Measurements from ENCODE around the gene HCST. TPM values are rescaled to one million over a fixed set of nuclear protein-coding genes. Genes with fewer than 3 reads are reported as not detected.
A peak's percentile ranks its signal among the peaks of the same experiment; 100 is the strongest.

Gene HCST
- total and polyA plus RNA-seq, 2 of the 13 experiments (the other 11 are each of a cell fraction or from before 2014, with no cell fraction given): 0.24 to 1.2 TPM

- peak; percentile 59; the same call in 1 of the 2 replicates for TF ChIP-seq PAWR (CRISPR knock-in tag; IDR thresholded peaks at IDR 0.05; ENCODE audit: borderline replicate concordance)
- peak; percentile 56; the same call in 1 of the 2 replicates for TF ChIP-seq JDP2 (CRISPR knock-in tag; IDR thresholded peaks at IDR 0.05; ENCODE audit: borderline replicate concordance)
- peak; percentile 44; the same call in 1 of the 2 replicates for TF ChIP-seq HOMEZ (CRISPR knock-in tag; IDR thresholded peaks at IDR 0.05; ENCODE audit: low read depth)
- peak; percentile 91 for TF ChIP-seq ZNF766 (CRISPR knock-in tag; IDR thresholded peaks at IDR 0.05; ENCODE audit: borderline replicate concordance)
- TF ChIP-seq POLR2AphosphoS5 (IDR thresholded peaks at IDR 0.05; ENCODE audit: low read depth, low read length): no peak
- no peak for TF ChIP-seq POLR2AphosphoS2 (IDR thresholded peaks at IDR 0.05; ENCODE audit: low read depth, low read length)
- TF ChIP-seq ZNF580 (CRISPR knock-in tag; IDR thresholded peaks at IDR 0.05; ENCODE audit: borderline replicate concordance, low read depth): peak; percentile 97
- TF ChIP-seq ZNF777 (CRISPR knock-in tag; IDR thresholded peaks at IDR 0.05): peak; percentile 74
- no peak for TF ChIP-seq RORA (CRISPR knock-in tag; IDR thresholded peaks at IDR 0.05)
- no peak; the same call in 1 of the 2 replicates for TF ChIP-seq JUNB (CRISPR knock-in tag; IDR thresholded peaks at IDR 0.05; ENCODE audit: borderline replicate concordance)
- peak; percentile 87 for TF ChIP-seq TFE3 (CRISPR knock-in tag; IDR thresholded peaks at IDR 0.05)
- peak; percentile 97 for TF ChIP-seq TGIF2 (CRISPR knock-in tag; IDR thresholded peaks at IDR 0.05)
- TF ChIP-seq ZBTB7B (CRISPR knock-in tag; IDR thresholded peaks at IDR 0.05): peak; percentile 74; the same call in 1 of the 2 replicates
- TF ChIP-seq SAP130 (CRISPR knock-in tag; IDR thresholded peaks at IDR 0.05; ENCODE audit: low read depth): peak; percentile 96
- TF ChIP-seq YEATS4 (CRISPR knock-in tag; IDR thresholded peaks at IDR 0.05; ENCODE audit: borderline replicate concordance): 0 out of 2 replicates have a peak, but pooled peaks have one; percentile 31
- TF ChIP-seq AHDC1 (CRISPR knock-in tag; IDR thresholded peaks at IDR 0.05; ENCODE audit: borderline replicate concordance): peak; percentile 49; the same call in 1 of the 2 replicates
- no peak for TF ChIP-seq SUZ12 (IDR thresholded peaks at IDR 0.05; ENCODE audit: low read depth, low read length)
- peak; percentile 44; the same call in 1 of the 2 replicates for TF ChIP-seq ZMYM4 (CRISPR knock-in tag; IDR thresholded peaks at IDR 0.05)
- TF ChIP-seq CC2D1A (CRISPR knock-in tag; IDR thresholded peaks at IDR 0.05): 0 out of 2 replicates have a peak, but pooled peaks have one; percentile 80
- TF ChIP-seq CENPBD1 (CRISPR knock-in tag; IDR thresholded peaks at IDR 0.05; ENCODE audit: borderline replicate concordance, low read depth): no peak
- TF ChIP-seq FOXK1 (CRISPR knock-in tag; IDR thresholded peaks at IDR 0.05; ENCODE audit: borderline replicate concordance, low read depth): peak; percentile 77; the same call in 1 of the 2 replicates
These were observed 22.5 kb upstream of the HCST start (continued) for GRCh38 chr19:35879770-35880317.
